Fibroblast of lung (primary cell): Measurements from ENCODE around the gene TBC1D19. TPM values are rescaled to one million over a fixed set of nuclear protein-coding genes. Genes with fewer than 3 reads are reported as not detected.

Experiments
- DNase-seq, 2 donors: peaks; one replicate each; pipeline versions ENCODE4 v3.0.0 to v3.0.0-alpha.2; 2010; ENCODE audit warnings: low read depth in 2 of 2
- H2AFZ ChIP-seq: 2 replicates; pipeline ENCODE4 v1.5.1; 2012; ENCODE audit warnings: low read length, control low read depth, inconsistent platforms
- H3K27ac ChIP-seq: 2 replicates; pipeline ENCODE4 v1.5.1; 2011; ENCODE audit warnings: low read length, control low read depth; ENCODE audit not compliant: insufficient read depth
- H3K27me3 ChIP-seq: 2 replicates; pipeline ENCODE4 v1.5.1; 2011; ENCODE audit warnings: mild to moderate bottlenecking, low read length; ENCODE audit not compliant: control insufficient read depth, insufficient read depth
- H3K36me3 ChIP-seq: 2 replicates; pipeline ENCODE4 v1.5.1; 2011; ENCODE audit warnings: low read length; ENCODE audit not compliant: control insufficient read depth, insufficient read depth
- H3K4me1 ChIP-seq: 2 replicates; pipeline ENCODE4 v1.5.1; 2011; ENCODE audit warnings: low read length; ENCODE audit not compliant: control insufficient read depth, insufficient read depth; ENCODE audit errors: extremely low read depth
- H3K4me2 ChIP-seq: 2 replicates; pipeline ENCODE4 v1.5.1; 2011; ENCODE audit warnings: low read length, control low read depth; ENCODE audit not compliant: insufficient read depth; ENCODE audit errors: extremely low read depth
- H3K4me3 ChIP-seq, 4 experiments: fragments of 200-600 bp in 1 of 4; sonication (generic) in 1 of 4; replicated peaks in 1 of 4; 2 replicates each; pipeline ENCODE4 v1.5.1; 2011 to 2016; ENCODE audit warnings: low read length in 4 of 4, low read depth in 3 of 4, mild to moderate bottlenecking in 3 of 4, control low read depth in 2 of 4, inconsistent platforms in 1 of 4, mixed read lengths in 1 of 4; ENCODE audit not compliant: insufficient read depth in 1 of 4; ENCODE audit errors: control extremely low read depth in 1 of 4
- H3K79me2 ChIP-seq: 2 replicates; pipeline ENCODE4 v1.5.1; 2012; ENCODE audit warnings: mild to moderate bottlenecking, low read length, inconsistent platforms; ENCODE audit not compliant: control insufficient read depth, insufficient read depth
- H3K9ac ChIP-seq: 2 replicates; pipeline ENCODE4 v1.5.1; 2011; ENCODE audit warnings: mild to moderate bottlenecking, low read length, control low read depth; ENCODE audit not compliant: insufficient read depth
- H3K9me3 ChIP-seq: 2 replicates; pipeline ENCODE4 v1.5.1; 2012; ENCODE audit warnings: low read depth, low read length; ENCODE audit not compliant: control insufficient read depth, insufficient read depth
- H4K20me1 ChIP-seq: 2 replicates; pipeline ENCODE4 v1.5.1; 2011; ENCODE audit warnings: low read length; ENCODE audit not compliant: control insufficient read depth, insufficient read depth; ENCODE audit errors: extremely low read depth
- EZH2 ChIP-seq: IDR thresholded peaks from 2 replicates; pipeline ENCODE4 v1.5.1; 2012; ENCODE audit warnings: low read length, control low read depth, mild to moderate bottlenecking; ENCODE audit errors: missing control alignments
- polyA plus RNA-seq, 2 donors: library from polyadenylated mRNA; depleted of rRNA in 1 of 2; stranded (reverse) in 1 of 2; unstranded in 1 of 2; fragments of >200 nt; gene quantifications; 2 replicates each; pipeline ENCODE4 v1.2.1, GENCODE V29; 2011 to 2012; ENCODE audit warnings: missing spikeins in 1 of 2
- total RNA-seq: library from RNA; depleted of rRNA; stranded (reverse); fragments of >200 nt; gene quantifications from 2 replicates; pipeline ENCODE4 v1.2.1, GENCODE V29; 2014
- TF ChIP-seq, protein P1 (sequence below), 2 donors: IDR thresholded peaks in 1 of 2; conservative IDR thresholded peaks in 1 of 2; 1 replicate in 1 of 2; 2 replicates in 1 of 2; pipeline ENCODE4 v1.5.1; 2011 to 2012; ENCODE audit warnings: low read length in 2 of 2, control low read depth in 1 of 2, inconsistent platforms in 1 of 2, low read depth in 1 of 2, mild to moderate bottlenecking in 1 of 2

TBC1D19 gene
- total and polyA plus RNA-seq, 2 donors (not counting 1 experiment from before 2014, with no cell fraction given): 38.2 to 132 TPM

DNA sequence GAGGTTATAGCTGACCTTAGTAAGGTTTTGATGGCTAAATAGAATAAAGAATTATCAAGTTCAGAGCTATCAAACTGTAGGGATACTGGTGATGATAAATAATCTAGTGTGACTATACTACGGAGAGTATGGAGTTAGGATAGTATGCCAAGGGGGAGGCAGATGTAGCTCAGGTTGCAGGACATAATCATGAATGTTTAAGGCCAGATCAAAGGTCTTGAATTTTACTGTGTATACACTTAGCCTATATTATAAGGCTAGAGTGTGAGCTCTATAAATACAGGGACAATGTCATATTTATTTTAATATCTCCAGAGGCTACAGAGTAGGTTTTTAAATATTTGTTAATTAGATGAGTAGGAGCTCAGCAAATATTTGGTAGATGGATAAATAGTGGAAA lies 145.7 kb downstream of the TBC1D19 start:
- Histone ChIP-seq H2AFZ (no peak overlapping the region), H3K9ac (no peak overlapping the region), H3K9me3 (no peaks in the 10 kb centered on the region), H3K27me3 (no peaks in the 10 kb centered on the region), H3K4me2 (no peak overlapping the region), H3K79me2 (no peaks in the 10 kb centered on the region), H3K4me3 (no peak overlapping the region), H4K20me1 (no peaks in the 10 kb centered on the region), H3K36me3 (no peaks in the 10 kb centered on the region), H3K27ac (no peak overlapping the region), H3K4me1 (no peaks in the 10 kb centered on the region)
- no peak for TF ChIP-seq EZH2
- TF ChIP-seq, protein P1, sequence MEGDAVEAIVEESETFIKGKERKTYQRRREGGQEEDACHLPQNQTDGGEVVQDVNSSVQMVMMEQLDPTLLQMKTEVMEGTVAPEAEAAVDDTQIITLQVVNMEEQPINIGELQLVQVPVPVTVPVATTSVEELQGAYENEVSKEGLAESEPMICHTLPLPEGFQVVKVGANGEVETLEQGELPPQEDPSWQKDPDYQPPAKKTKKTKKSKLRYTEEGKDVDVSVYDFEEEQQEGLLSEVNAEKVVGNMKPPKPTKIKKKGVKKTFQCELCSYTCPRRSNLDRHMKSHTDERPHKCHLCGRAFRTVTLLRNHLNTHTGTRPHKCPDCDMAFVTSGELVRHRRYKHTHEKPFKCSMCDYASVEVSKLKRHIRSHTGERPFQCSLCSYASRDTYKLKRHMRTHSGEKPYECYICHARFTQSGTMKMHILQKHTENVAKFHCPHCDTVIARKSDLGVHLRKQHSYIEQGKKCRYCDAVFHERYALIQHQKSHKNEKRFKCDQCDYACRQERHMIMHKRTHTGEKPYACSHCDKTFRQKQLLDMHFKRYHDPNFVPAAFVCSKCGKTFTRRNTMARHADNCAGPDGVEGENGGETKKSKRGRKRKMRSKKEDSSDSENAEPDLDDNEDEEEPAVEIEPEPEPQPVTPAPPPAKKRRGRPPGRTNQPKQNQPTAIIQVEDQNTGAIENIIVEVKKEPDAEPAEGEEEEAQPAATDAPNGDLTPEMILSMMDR (conservative IDR thresholded peaks at IDR 0.05 in 1 of 2, IDR thresholded peaks at IDR 0.05 in 1 of 2; ENCODE audit: low read depth in 1 of 2, low read length in 2 of 2): no peak
- no peak for DNase-seq

DNA sequence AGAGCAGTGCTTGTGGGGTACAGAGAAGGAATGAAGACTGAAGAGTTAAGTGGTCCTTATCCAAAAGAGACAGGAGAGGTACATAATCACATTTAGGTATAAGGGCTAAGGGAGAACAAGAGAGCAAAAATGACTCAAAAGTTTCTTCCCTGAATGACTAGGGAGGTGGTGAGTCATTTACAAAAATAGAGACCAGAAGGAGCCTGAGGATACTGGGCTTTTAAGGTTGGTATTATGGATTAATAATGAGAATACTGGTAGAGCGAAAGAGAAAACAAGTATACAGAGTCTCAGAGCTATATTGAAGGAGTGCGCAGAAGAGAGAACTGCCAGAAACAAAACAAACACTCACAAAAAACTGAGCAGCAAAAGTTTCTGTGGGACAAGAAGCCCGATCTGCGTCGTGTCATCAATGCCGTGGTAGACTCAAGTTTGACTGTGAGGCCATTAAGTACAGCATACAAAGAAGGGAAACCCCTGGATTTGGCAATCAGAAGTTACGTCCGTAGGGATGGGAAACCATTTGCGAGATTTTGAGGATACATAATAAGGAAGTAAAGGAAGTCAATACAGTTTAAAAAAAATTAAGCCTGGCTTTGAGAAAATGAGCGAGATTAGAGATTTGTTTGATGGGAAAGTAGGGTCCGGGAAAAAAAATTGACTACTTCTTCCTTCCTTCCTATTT lies 147.6 kb downstream of the TBC1D19 start:
- no peaks in the 10 kb centered on the region for H3K27me3 ChIP-seq
- DNase-seq: peak in 1 of 2 donors; percentile 13

DNA sequence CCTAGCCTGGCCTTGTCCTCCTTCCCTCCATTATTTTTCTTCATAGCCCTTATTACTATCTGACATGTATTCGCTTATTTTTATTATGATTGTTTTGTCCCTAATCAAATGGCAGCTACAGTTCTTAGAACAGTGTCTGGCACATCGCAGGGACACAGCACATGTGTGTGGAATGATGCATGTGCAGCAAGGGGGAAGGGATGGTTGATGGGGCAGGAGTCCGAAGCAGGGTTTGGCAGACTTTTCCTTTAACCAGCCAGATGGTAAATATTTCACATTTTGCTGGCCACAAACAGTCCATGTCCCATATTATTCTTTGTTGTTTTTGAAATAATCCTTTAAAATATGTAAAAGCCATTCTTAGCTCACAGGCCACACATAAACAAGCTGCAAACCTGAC lies 148.5 kb downstream of the TBC1D19 start:
- Histone ChIP-seq H3K36me3 (no peaks in the 10 kb centered on the region), H3K27ac (no peak overlapping the region), H3K9ac (no peak overlapping the region), H3K79me2 (no peaks in the 10 kb centered on the region), H3K4me1 (no peaks in the 10 kb centered on the region), H3K4me2 (no peak overlapping the region), H2AFZ (no peak overlapping the region), H4K20me1 (no peaks in the 10 kb centered on the region), H3K27me3 (no peaks in the 10 kb centered on the region), H3K9me3 (no peaks in the 10 kb centered on the region), H3K4me3 (no peak overlapping the region)
- DNase-seq: no peak
- TF ChIP-seq, protein P1 (conservative IDR thresholded peaks at IDR 0.05 in 1 of 2, IDR thresholded peaks at IDR 0.05 in 1 of 2; ENCODE audit: low read depth in 1 of 2, low read length in 2 of 2): no peak
- no peak for TF ChIP-seq EZH2

More for the DNA sequence above, 147.6 kb downstream of the TBC1D19 start:
- Histone ChIP-seq H3K4me3 (no peak overlapping the region), H3K27ac (no peak overlapping the region), H3K9me3 (no peaks in the 10 kb centered on the region), H3K9ac (no peak overlapping the region), H3K4me2 (no peak overlapping the region), H3K79me2 (no peaks in the 10 kb centered on the region), H3K4me1 (no peaks in the 10 kb centered on the region), H2AFZ (no peak overlapping the region), H4K20me1 (no peaks in the 10 kb centered on the region), H3K36me3 (no peaks in the 10 kb centered on the region)
- TF ChIP-seq, protein P1 (conservative IDR thresholded peaks at IDR 0.05 in 1 of 2, IDR thresholded peaks at IDR 0.05 in 1 of 2; ENCODE audit: low read depth in 1 of 2, low read length in 2 of 2): no peak
- TF ChIP-seq EZH2: no peak
